ENCODE data around the gene NUP210.

The NUP210 gene

GRCh38 chr3:13403213-13403819, 16.8 kb downstream of the NUP210 start:
- no peak overlapping the region for H3K4me3 ChIP-seq (ENCODE audit: low read depth, low read length)
- no peak for TF ChIP-seq CTCF (IDR thresholded peaks at IDR 0.05; ENCODE audit: low read depth, low read length)

GRCh38 chr3:13401149-13401548, 19.0 kb downstream of the NUP210 start:
- no peak overlapping the region for H3K4me3 ChIP-seq (ENCODE audit: low read depth, low read length)
- TF ChIP-seq CTCF (IDR thresholded peaks at IDR 0.05; ENCODE audit: low read depth, low read length) = no peak

GRCh38 chr3:13400114-13400673, 19.9 kb downstream of the NUP210 start:
- no peak overlapping the region for H3K4me3 ChIP-seq (ENCODE audit: low read depth, low read length)
- TF ChIP-seq CTCF (IDR thresholded peaks at IDR 0.05; ENCODE audit: low read depth, low read length) = no peak

- no peak for TF ChIP-seq CTCF (IDR thresholded peaks at IDR 0.05; ENCODE audit: low read depth, low read length)
Observed at GRCh38 chr3:13399603-13400002, 20.5 kb downstream of the NUP210 start.

GRCh38 chr3:13397316-13397715, 22.8 kb downstream of the NUP210 start:
- H3K4me3 ChIP-seq (ENCODE audit: low read depth, low read length) = no peak overlapping the region
- no peak for TF ChIP-seq CTCF (IDR thresholded peaks at IDR 0.05; ENCODE audit: low read depth, low read length)

More at GRCh38 chr3:13399603-13400002, 20.5 kb downstream of the NUP210 start:
- H3K4me3 ChIP-seq (ENCODE audit: low read depth, low read length) = no peak overlapping the region

GRCh38 chr3:13394363-13394762, 25.8 kb downstream of the NUP210 start:
- H3K4me3 ChIP-seq (ENCODE audit: low read depth, low read length) = no peak overlapping the region
- TF ChIP-seq CTCF (IDR thresholded peaks at IDR 0.05; ENCODE audit: low read depth, low read length) = no peak

GRCh38 chr3:13393427-13394360, 26.4 kb downstream of the NUP210 start:
- TF ChIP-seq CTCF (IDR thresholded peaks at IDR 0.05; ENCODE audit: low read depth, low read length) = no peak
- no peak overlapping the region for H3K4me3 ChIP-seq (ENCODE audit: low read depth, low read length)

All from WI38 (cell line).